ENCODE data around the gene DLX5.

DLX5 gene

GRCh38 chr7:97016381-97017191, 8.0 kb downstream of the DLX5 start:
- Histone ChIP-seq H3K9ac (ENCODE audit: low read length) (no peak overlapping the region), H3K4me1 (ENCODE audit: insufficient read depth, low read length) (peaks cover 6% of the 10 kb centered on the region), H3K36me3 (ENCODE audit: insufficient read depth, low read length) (no peaks in the 10 kb centered on the region), H3K4me3 (ENCODE audit: low read depth in 1 of 2, low read length in 2 of 2) (no peak overlapping the region), H3K27ac (ENCODE audit: low read depth, low read length) (no peak overlapping the region), H3K9me3 (ENCODE audit: low read length) (peaks cover 5% of the 10 kb centered on the region), H3K27me3 (ENCODE audit: control insufficient read depth in 1 of 2, insufficient read depth in 2 of 2, low read length in 2 of 2) (peaks cover 89 to 100% of the 10 kb centered on the region in 2 donors)

DNA sequence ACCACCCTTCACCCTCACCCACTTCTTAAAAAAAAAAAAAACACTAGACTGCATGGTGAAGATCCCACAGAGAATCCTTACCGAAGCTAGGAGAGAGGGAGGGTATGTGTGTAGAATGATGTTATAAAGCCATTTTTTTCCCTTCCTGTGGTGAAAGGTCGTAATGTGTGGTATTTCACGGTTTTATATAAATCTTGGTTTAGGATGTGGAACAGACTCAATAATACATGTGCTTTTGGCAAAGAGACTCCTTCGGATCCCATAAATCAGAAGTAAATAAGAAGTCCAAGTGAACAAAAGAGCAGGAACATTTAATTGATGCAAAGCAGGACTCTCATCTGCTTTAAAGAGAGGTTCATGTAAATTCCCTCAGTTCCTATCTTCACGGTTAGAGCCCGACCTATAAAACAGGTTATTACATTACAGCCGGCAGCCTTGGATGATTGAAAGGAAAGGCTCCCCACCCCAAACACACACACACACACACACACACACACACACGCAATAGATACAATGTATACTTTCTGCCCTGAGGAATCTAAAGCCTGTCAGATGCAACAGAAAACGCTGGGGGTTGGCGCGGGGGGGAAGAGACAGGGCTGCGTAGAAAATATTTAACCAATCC, 8.8 kb downstream of the DLX5 start:
- H3K4me3 ChIP-seq (ENCODE audit: low read depth in 1 of 2, low read length in 2 of 2) = no peak overlapping the region
- peaks cover 6% of the 10 kb centered on the region for H3K9me3 ChIP-seq (ENCODE audit: low read length)
- no peak overlapping the region for H3K9ac ChIP-seq (ENCODE audit: low read length)
- peaks cover 6% of the 10 kb centered on the region for H3K4me1 ChIP-seq (ENCODE audit: insufficient read depth, low read length)
- no peaks in the 10 kb centered on the region for H3K36me3 ChIP-seq (ENCODE audit: insufficient read depth, low read length)
- H3K27me3 ChIP-seq (ENCODE audit: control insufficient read depth in 1 of 2, insufficient read depth in 2 of 2, low read length in 2 of 2) = peaks cover 89 to 100% of the 10 kb centered on the region in 2 donors
- H3K27ac ChIP-seq (ENCODE audit: low read depth, low read length) = no peak overlapping the region

- Histone ChIP-seq H3K9ac (ENCODE audit: low read length) (no peak overlapping the region), H3K9me3 (ENCODE audit: low read length) (peaks cover 6% of the 10 kb centered on the region), H3K27ac (ENCODE audit: low read depth, low read length) (no peak overlapping the region), H3K4me1 (ENCODE audit: insufficient read depth, low read length) (peaks cover 6% of the 10 kb centered on the region), H3K36me3 (ENCODE audit: insufficient read depth, low read length) (no peaks in the 10 kb centered on the region), H3K27me3 (ENCODE audit: control insufficient read depth in 1 of 2, insufficient read depth in 2 of 2, low read length in 2 of 2) (peaks cover 88 to 100% of the 10 kb centered on the region in 2 donors), H3K4me3 (ENCODE audit: low read depth in 1 of 2, low read length in 2 of 2) (no peak overlapping the region)
Observed at GRCh38 chr7:97015279-97015678, 9.4 kb downstream of the DLX5 start.

GRCh38 chr7:97014145-97014750, 10.4 kb downstream of the DLX5 start:
- H3K27ac ChIP-seq (ENCODE audit: low read depth, low read length) = no peak overlapping the region
- H3K36me3 ChIP-seq (ENCODE audit: insufficient read depth, low read length) = no peaks in the 10 kb centered on the region
- H3K27me3 ChIP-seq (ENCODE audit: control insufficient read depth in 1 of 2, insufficient read depth in 2 of 2, low read length in 2 of 2) = peaks cover 89 to 100% of the 10 kb centered on the region in 2 donors

DNA sequence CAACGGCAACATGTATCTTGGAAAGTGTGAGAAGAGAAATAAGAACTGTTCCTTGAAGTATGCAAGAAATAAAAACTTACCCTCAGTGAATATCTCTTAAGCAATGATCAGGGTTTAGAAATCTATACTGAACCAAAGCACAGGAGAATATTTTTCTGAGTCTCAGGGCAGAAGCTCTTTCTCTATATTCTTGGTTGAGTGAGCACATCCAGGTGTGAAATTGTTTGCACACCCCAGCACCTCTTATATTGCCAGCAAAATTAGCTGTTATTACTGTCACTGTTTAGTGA, 10.8 kb downstream of the DLX5 start:
- peaks cover 6% of the 10 kb centered on the region for H3K9me3 ChIP-seq (ENCODE audit: low read length)
- no peak overlapping the region for H3K4me3 ChIP-seq (ENCODE audit: low read depth in 1 of 2, low read length in 2 of 2)
- peaks cover 89 to 100% of the 10 kb centered on the region in 2 donors for H3K27me3 ChIP-seq (ENCODE audit: control insufficient read depth in 1 of 2, insufficient read depth in 2 of 2, low read length in 2 of 2)
- no peak overlapping the region for H3K27ac ChIP-seq (ENCODE audit: low read depth, low read length)
- no peak overlapping the region for H3K9ac ChIP-seq (ENCODE audit: low read length)
- H3K36me3 ChIP-seq (ENCODE audit: insufficient read depth, low read length) = no peaks in the 10 kb centered on the region
- peaks cover 6% of the 10 kb centered on the region for H3K4me1 ChIP-seq (ENCODE audit: insufficient read depth, low read length)

More at GRCh38 chr7:97014145-97014750, 10.4 kb downstream of the DLX5 start:
- peaks cover 6% of the 10 kb centered on the region for H3K4me1 ChIP-seq (ENCODE audit: insufficient read depth, low read length)
- H3K9me3 ChIP-seq (ENCODE audit: low read length) = peaks cover 6% of the 10 kb centered on the region
- no peak overlapping the region for H3K9ac ChIP-seq (ENCODE audit: low read length)
- H3K4me3 ChIP-seq (ENCODE audit: low read depth in 1 of 2, low read length in 2 of 2) = no peak overlapping the region

GRCh38 chr7:97013134-97013844, 11.3 kb downstream of the DLX5 start:
- Histone ChIP-seq H3K4me3 (ENCODE audit: low read depth in 1 of 2, low read length in 2 of 2) (no peak overlapping the region), H3K9ac (ENCODE audit: low read length) (no peak overlapping the region), H3K27ac (ENCODE audit: low read depth, low read length) (no peak overlapping the region), H3K27me3 (ENCODE audit: control insufficient read depth in 1 of 2, insufficient read depth in 2 of 2, low read length in 2 of 2) (peaks cover 93 to 100% of the 10 kb centered on the region in 2 donors), H3K9me3 (ENCODE audit: low read length) (peaks cover 6% of the 10 kb centered on the region), H3K4me1 (ENCODE audit: insufficient read depth, low read length) (peaks cover 6% of the 10 kb centered on the region), H3K36me3 (ENCODE audit: insufficient read depth, low read length) (no peaks in the 10 kb centered on the region)

GRCh38 chr7:97012365-97013133, 12.1 kb downstream of the DLX5 start:
- H3K4me1 ChIP-seq (ENCODE audit: insufficient read depth, low read length) = no peaks in the 10 kb centered on the region
- H3K4me3 ChIP-seq (ENCODE audit: low read depth in 1 of 2, low read length in 2 of 2) = no peak overlapping the region
- H3K9me3 ChIP-seq (ENCODE audit: low read length) = peaks cover 6% of the 10 kb centered on the region
- H3K36me3 ChIP-seq (ENCODE audit: insufficient read depth, low read length) = no peaks in the 10 kb centered on the region
- no peak overlapping the region for H3K27ac ChIP-seq (ENCODE audit: low read depth, low read length)
- peaks cover 91 to 100% of the 10 kb centered on the region in 2 donors for H3K27me3 ChIP-seq (ENCODE audit: control insufficient read depth in 1 of 2, insufficient read depth in 2 of 2, low read length in 2 of 2)
- H3K9ac ChIP-seq (ENCODE audit: low read length) = no peak overlapping the region

- H3K27ac ChIP-seq (ENCODE audit: low read depth, low read length) = no peak overlapping the region
- no peak overlapping the region for H3K4me3 ChIP-seq (ENCODE audit: low read depth in 1 of 2, low read length in 2 of 2)
- H3K36me3 ChIP-seq (ENCODE audit: insufficient read depth, low read length) = no peaks in the 10 kb centered on the region
- H3K9me3 ChIP-seq (ENCODE audit: low read length) = peaks cover 6% of the 10 kb centered on the region
- H3K4me1 ChIP-seq (ENCODE audit: insufficient read depth, low read length) = no peaks in the 10 kb centered on the region
- peaks cover 92 to 100% of the 10 kb centered on the region in 2 donors for H3K27me3 ChIP-seq (ENCODE audit: control insufficient read depth in 1 of 2, insufficient read depth in 2 of 2, low read length in 2 of 2)
- H3K9ac ChIP-seq (ENCODE audit: low read length) = no peak overlapping the region
Observed at GRCh38 chr7:97011536-97012364, 12.9 kb downstream of the DLX5 start.

GRCh38 chr7:97011104-97011503, 13.5 kb downstream of the DLX5 start:
- H3K27me3 ChIP-seq (ENCODE audit: control insufficient read depth in 1 of 2, insufficient read depth in 2 of 2, low read length in 2 of 2) = peaks cover 90 to 97% of the 10 kb centered on the region in 2 donors
- H3K36me3 ChIP-seq (ENCODE audit: insufficient read depth, low read length) = no peaks in the 10 kb centered on the region
- no peak overlapping the region for H3K9ac ChIP-seq (ENCODE audit: low read length)
- no peaks in the 10 kb centered on the region for H3K4me1 ChIP-seq (ENCODE audit: insufficient read depth, low read length)
- H3K27ac ChIP-seq (ENCODE audit: low read depth, low read length) = no peak overlapping the region
- no peak overlapping the region for H3K4me3 ChIP-seq (ENCODE audit: low read depth in 1 of 2, low read length in 2 of 2)
- peaks cover 6% of the 10 kb centered on the region for H3K9me3 ChIP-seq (ENCODE audit: low read length)
